ENCODE measurements around the gene OR4F15.
A peak's percentile ranks its signal among the peaks of the same experiment; 100 is the strongest.

DNA sequence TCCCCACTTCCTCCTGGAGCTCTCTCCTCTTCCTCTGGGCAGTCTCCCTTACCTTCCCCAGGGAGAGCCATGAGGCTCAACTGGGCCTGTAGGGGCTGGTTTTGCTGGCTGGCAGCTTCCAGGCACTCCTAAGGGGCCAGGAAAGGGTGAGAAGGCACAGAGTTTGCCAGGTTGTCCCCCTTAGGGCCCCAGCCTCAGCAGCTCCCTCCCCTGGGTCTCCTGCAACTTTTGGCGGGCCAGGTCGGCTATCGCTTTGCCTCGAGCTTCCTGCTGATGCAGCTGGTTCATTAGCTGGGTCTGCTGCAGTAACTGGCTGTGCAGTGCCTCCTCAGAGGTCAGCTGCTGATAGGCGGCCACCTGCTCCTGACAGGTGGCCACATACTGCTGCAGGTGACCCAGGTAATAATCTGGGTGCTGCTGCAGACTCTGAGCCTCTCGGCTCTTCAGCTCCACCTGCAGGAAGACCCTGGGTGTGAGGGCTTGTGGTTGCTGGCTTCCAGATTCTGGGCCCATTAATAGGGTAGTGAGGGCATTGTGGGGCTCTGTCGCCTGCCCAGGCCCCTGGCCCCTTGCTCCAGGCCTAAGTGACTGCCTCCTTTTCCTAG lies 38.4 kb upstream of the OR4F15 start:
- TF ChIP-seq SIN3A (conservative IDR thresholded peaks at IDR 0.05 in 1 of 2, IDR thresholded peaks at IDR 0.05 in 1 of 2; ENCODE audit: low read depth in 1 of 2, low read length in 2 of 2) = no peak
- no peak for TF ChIP-seq SIX5 (IDR thresholded peaks at IDR 0.05; ENCODE audit: low read depth, low read length)
- no peak for TF ChIP-seq RNF2 (IDR thresholded peaks at IDR 0.05; ENCODE audit: borderline replicate concordance, low read depth, low read length, missing control alignments, poor library complexity, severe bottlenecking)
- TF ChIP-seq POLR2A (IDR thresholded peaks at IDR 0.05; ENCODE audit: control extremely low read depth in 1 of 2, low read depth in 2 of 2, low read length in 2 of 2) = no peak
- TF ChIP-seq, protein P1, sequence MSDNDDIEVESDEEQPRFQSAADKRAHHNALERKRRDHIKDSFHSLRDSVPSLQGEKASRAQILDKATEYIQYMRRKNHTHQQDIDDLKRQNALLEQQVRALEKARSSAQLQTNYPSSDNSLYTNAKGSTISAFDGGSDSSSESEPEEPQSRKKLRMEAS (IDR thresholded peaks at IDR 0.05) = no peak
- TF ChIP-seq, protein P2, sequence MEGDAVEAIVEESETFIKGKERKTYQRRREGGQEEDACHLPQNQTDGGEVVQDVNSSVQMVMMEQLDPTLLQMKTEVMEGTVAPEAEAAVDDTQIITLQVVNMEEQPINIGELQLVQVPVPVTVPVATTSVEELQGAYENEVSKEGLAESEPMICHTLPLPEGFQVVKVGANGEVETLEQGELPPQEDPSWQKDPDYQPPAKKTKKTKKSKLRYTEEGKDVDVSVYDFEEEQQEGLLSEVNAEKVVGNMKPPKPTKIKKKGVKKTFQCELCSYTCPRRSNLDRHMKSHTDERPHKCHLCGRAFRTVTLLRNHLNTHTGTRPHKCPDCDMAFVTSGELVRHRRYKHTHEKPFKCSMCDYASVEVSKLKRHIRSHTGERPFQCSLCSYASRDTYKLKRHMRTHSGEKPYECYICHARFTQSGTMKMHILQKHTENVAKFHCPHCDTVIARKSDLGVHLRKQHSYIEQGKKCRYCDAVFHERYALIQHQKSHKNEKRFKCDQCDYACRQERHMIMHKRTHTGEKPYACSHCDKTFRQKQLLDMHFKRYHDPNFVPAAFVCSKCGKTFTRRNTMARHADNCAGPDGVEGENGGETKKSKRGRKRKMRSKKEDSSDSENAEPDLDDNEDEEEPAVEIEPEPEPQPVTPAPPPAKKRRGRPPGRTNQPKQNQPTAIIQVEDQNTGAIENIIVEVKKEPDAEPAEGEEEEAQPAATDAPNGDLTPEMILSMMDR (IDR thresholded peaks at IDR 0.05; ENCODE audit: control extremely low read depth in 1 of 3, insufficient read depth in 1 of 3, low read depth in 1 of 3, low read length in 3 of 3) = peak; percentile 41 to 50 (median 48)
- TF ChIP-seq YY1 (IDR thresholded peaks at IDR 0.05; ENCODE audit: low read depth, low read length) = no peak
- TF ChIP-seq ZNF274 (IDR thresholded peaks at IDR 0.05; ENCODE audit: borderline replicate concordance, extremely low read depth, low read length) = no peak
